ENCODE data around the gene HYAL4.

HYAL4 gene

DNA sequence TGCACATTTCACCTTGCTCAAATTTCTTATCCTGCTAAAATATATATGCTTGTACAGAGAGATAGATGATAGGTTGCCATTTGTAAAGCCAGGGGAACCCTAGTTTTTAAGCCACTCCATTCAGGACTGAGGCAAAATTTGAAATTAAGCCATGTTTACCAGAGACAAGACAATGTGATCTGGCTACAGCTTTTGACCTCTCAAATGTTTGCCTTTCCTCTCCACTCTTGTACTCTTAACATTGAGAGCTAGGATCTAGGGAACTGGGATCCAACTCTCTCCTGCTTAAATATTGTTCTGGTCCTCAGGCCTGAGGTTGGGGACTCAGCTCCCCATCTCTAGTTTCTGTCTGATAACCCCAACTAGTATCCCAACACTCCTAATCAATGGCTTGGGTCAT lies 15.9 kb downstream of the HYAL4 start:
- CTCF ChIA-PET: no interaction called here
- no peak for TF ChIP-seq HDGF (IDR thresholded peaks at IDR 0.05; ENCODE audit: borderline replicate concordance)
- TF ChIP-seq CTBP1 (IDR thresholded peaks at IDR 0.05; ENCODE audit: borderline replicate concordance): no peak
- no peak for TF ChIP-seq FOXA1 (IDR thresholded peaks at IDR 0.05)
- DNase-seq (ENCODE audit: extremely low spot score): no peak
- POLR2A ChIA-PET: no interaction called here

- DNase-seq (ENCODE audit: extremely low spot score): no peak
- TF ChIP-seq ZNF384 (IDR thresholded peaks at IDR 0.05) (no peak), ARNT (IDR thresholded peaks at IDR 0.05) (no peak)
- POLR2A ChIA-PET: no interaction called here
- CTCF ChIA-PET: no interaction called here
Observed at GRCh38 chr7:123862775-123863174, 17.8 kb downstream of the HYAL4 start.

DNA sequence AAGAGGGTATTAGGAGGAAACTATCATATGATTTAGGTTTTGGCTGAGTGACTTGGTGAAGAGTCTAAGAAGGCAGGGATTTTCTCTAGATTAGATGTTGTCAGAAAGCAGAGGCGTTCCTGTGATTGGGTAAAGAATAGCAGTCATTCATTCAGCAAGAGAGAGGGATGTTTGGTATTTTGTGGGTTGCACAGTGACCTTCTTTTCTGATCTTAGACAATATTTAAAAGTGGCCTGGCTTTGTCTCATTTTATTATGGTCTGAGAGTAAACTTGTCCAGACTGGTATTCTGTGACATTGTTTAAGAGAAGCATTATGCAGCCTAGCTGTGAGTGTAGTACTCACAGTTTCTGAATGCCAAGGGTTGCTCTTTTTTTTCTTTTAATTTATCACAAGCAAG lies 18.5 kb downstream of the HYAL4 start:
- POLR2A ChIA-PET: no interaction called here
- CTCF ChIA-PET: interaction anchor here (0.9 to 2.4 kb wide), 2 partner anchors 9 to 181 kb away, joined by 5 to 7 read pairs; no protein-coding TSS in a partner anchor
- DNase-seq (ENCODE audit: extremely low spot score): no peak
- TF ChIP-seq SP1 (IDR thresholded peaks at IDR 0.05) (no peak), SUZ12 (IDR thresholded peaks at IDR 0.05) (no peak), TARDBP (IDR thresholded peaks at IDR 0.05) (no peak), LEF1 (IDR thresholded peaks at IDR 0.05; ENCODE audit: borderline replicate concordance) (no peak), ZNF384 (IDR thresholded peaks at IDR 0.05) (no peak), FOXA1 (IDR thresholded peaks at IDR 0.05) (no peak), CTBP1 (IDR thresholded peaks at IDR 0.05; ENCODE audit: borderline replicate concordance) (no peak), NFRKB (IDR thresholded peaks at IDR 0.05) (no peak), FOXM1 (IDR thresholded peaks at IDR 0.05; ENCODE audit: borderline replicate concordance) (no peak), ELF4 (IDR thresholded peaks at IDR 0.05) (no peak), ARNT (IDR thresholded peaks at IDR 0.05) (no peak), BHLHE40 (IDR thresholded peaks at IDR 0.05; ENCODE audit: borderline replicate concordance) (no peak), FOXK2 (IDR thresholded peaks at IDR 0.05) (no peak), HDGF (IDR thresholded peaks at IDR 0.05; ENCODE audit: borderline replicate concordance) (no peak), L3MBTL2 (conservative IDR thresholded peaks at IDR 0.05) (no peak), PKNOX1 (IDR thresholded peaks at IDR 0.05) (no peak)

DNA sequence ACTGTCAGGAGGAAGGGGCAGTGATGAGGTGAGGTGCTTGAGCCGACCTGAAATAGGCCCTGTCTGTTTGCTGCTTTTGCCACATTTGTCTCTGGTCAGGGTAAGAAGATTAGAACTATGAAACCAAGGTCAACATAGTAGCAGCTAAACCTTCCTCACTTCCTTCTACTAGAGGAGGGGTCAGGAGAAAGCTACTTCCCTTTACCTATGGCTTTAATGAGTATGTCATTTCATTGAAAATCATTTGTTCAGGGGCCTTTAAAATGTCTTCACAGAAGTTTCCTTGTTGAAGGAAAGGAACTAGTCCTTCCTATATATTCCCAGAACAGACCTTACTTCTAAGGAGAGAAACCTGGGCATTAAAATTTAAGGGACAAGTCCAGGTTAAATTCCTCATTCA lies 19.0 kb downstream of the HYAL4 start:
- ChIA-PET POLR2A (no interaction called here), CTCF (interaction anchor here (0.9 to 2.5 kb wide), 3 partner anchors 8 to 182 kb away, joined by 5 to 20 read pairs (median 7); no protein-coding TSS in a partner anchor)
- DNase-seq (ENCODE audit: extremely low spot score): no peak
- TF ChIP-seq FOXA1 (IDR thresholded peaks at IDR 0.05) (no peak), NFRKB (IDR thresholded peaks at IDR 0.05) (no peak), LEF1 (IDR thresholded peaks at IDR 0.05; ENCODE audit: borderline replicate concordance) (no peak), ELF4 (IDR thresholded peaks at IDR 0.05) (no peak), CTBP1 (IDR thresholded peaks at IDR 0.05; ENCODE audit: borderline replicate concordance) (no peak), FOXM1 (IDR thresholded peaks at IDR 0.05; ENCODE audit: borderline replicate concordance) (no peak), SUZ12 (IDR thresholded peaks at IDR 0.05) (no peak), PKNOX1 (IDR thresholded peaks at IDR 0.05) (no peak), ARNT (IDR thresholded peaks at IDR 0.05) (no peak), FOXK2 (IDR thresholded peaks at IDR 0.05) (no peak), ZNF384 (IDR thresholded peaks at IDR 0.05) (no peak), L3MBTL2 (conservative IDR thresholded peaks at IDR 0.05) (no peak), BHLHE40 (IDR thresholded peaks at IDR 0.05; ENCODE audit: borderline replicate concordance) (no peak), TARDBP (IDR thresholded peaks at IDR 0.05) (no peak), HDGF (IDR thresholded peaks at IDR 0.05; ENCODE audit: borderline replicate concordance) (no peak), SP1 (IDR thresholded peaks at IDR 0.05) (no peak)

GRCh38 chr7:123864436-123864835 lies 19.5 kb downstream of the HYAL4 start:
- DNase-seq (ENCODE audit: extremely low spot score): peak; percentile 12
- POLR2A ChIA-PET: no interaction called here
- CTCF ChIA-PET: interaction anchor here (1.2 to 2.5 kb wide), 3 partner anchors 66 to 228 kb away, joined by 6 to 20 read pairs (median 7); no protein-coding TSS in a partner anchor
- TF ChIP-seq CTBP1 (IDR thresholded peaks at IDR 0.05; ENCODE audit: borderline replicate concordance) (no peak), NFRKB (IDR thresholded peaks at IDR 0.05) (no peak), HDGF (IDR thresholded peaks at IDR 0.05; ENCODE audit: borderline replicate concordance) (no peak), FOXA1 (IDR thresholded peaks at IDR 0.05) (no peak), ARNT (IDR thresholded peaks at IDR 0.05) (no peak), ZNF384 (IDR thresholded peaks at IDR 0.05) (no peak), PKNOX1 (IDR thresholded peaks at IDR 0.05) (no peak), SUZ12 (IDR thresholded peaks at IDR 0.05) (no peak), SP1 (IDR thresholded peaks at IDR 0.05) (no peak), BHLHE40 (IDR thresholded peaks at IDR 0.05; ENCODE audit: borderline replicate concordance) (no peak)

- ChIA-PET POLR2A (no interaction called here), CTCF (interaction anchor here (0.6 to 2.5 kb wide), 4 partner anchors 67 to 229 kb away, joined by 4 to 20 read pairs (median 6); no protein-coding TSS in a partner anchor)
- DNase-seq (ENCODE audit: extremely low spot score): no peak
- TF ChIP-seq FOXA1 (IDR thresholded peaks at IDR 0.05) (no peak), CTBP1 (IDR thresholded peaks at IDR 0.05; ENCODE audit: borderline replicate concordance) (no peak), PKNOX1 (IDR thresholded peaks at IDR 0.05) (no peak), ELF4 (IDR thresholded peaks at IDR 0.05) (no peak), HDGF (IDR thresholded peaks at IDR 0.05; ENCODE audit: borderline replicate concordance) (no peak), L3MBTL2 (conservative IDR thresholded peaks at IDR 0.05) (no peak), FOXM1 (IDR thresholded peaks at IDR 0.05; ENCODE audit: borderline replicate concordance) (no peak), SUZ12 (IDR thresholded peaks at IDR 0.05) (no peak), ARNT (IDR thresholded peaks at IDR 0.05) (no peak), FOXK2 (IDR thresholded peaks at IDR 0.05) (no peak)
Observed at GRCh38 chr7:123864966-123865365, 20.0 kb downstream of the HYAL4 start.

Measured in HEK293T (cell line).